Renal pelvis (tissue), 4 donors: ENCODE data around the gene PPP1R11. TPM values are rescaled to one million over a fixed set of nuclear protein-coding genes. Genes with fewer than 3 reads are reported as not detected.

Source experiments
- DNase-seq: peaks from one replicate; pipeline ENCODE4 v3.0.0-alpha.2; 2013
- polyA plus RNA-seq, 3 donors: library from polyadenylated mRNA; unstranded; fragments of 120-200 nt; gene quantifications; one replicate each; pipeline ENCODE4 v1.2.1, GENCODE V29; 2013; ENCODE audit not compliant: insufficient read length in 3 of 3

The PPP1R11 gene
- polyA plus RNA-seq, 3 donors: 60.5 to 63.7 (median 62.6) TPM

DNA sequence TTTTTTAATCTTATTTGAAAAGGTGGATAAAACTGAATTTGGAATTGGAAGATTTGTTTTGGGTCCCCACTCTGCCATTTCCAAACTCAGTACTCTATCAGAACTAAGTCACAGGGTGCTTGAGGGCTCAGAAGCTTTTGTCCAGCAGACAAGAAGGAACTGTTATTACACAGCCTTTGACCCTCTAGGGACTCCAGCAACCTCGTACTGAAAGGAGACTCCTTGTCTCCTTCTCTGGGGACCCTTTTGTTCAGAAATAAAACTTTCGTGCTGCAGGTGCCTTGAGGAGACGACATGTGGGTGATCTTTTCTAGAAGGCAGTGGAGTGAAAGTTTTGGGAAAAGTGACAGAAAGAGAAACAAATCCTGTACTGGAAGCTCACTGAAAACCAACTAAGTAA, 13.3 kb upstream of the PPP1R11 start:
- no peak for DNase-seq

DNA sequence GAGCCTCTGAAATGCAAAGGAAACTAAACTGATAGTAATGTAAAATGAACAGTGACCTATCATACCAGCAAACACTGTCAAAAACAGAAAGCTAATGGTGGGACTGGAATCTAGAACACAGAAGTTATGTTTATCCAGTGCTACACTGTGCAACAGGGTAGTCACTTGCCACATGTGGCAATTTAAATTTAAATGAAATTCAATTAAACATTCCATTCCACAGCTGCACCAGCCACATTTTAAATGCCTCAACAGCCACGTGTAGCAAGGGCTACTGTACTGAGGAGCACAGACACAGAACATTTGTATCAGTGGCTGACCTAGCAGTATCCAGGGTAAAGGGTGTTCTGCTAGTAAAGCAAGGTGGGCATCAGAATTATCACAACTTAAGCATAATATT, 11.5 kb upstream of the PPP1R11 start:
- no peak for DNase-seq

DNA sequence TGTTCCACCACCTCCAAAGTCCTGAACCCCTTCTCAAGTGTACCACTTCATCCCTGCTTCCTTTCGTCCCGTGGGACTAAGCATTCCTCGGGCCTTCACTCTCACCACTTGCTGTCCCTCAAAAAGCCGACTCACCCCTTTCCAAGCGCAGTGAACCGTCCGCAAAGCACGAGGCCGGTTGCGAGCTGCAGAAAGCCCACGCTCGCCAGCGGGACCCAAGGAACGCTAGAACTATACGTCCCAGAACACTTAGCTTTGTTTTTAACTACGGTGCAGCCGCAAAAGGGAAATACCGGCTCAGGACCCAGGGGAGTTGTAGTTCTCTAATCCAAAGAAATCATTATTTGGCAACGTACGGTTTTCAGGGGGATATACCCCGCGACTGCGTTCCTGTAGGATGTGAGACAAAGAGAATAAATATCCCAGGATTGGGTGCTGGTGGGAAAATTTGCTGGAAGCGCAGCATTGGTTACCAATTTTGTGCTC, 6.3 kb upstream of the PPP1R11 start:
- DNase-seq: no peak

DNA sequence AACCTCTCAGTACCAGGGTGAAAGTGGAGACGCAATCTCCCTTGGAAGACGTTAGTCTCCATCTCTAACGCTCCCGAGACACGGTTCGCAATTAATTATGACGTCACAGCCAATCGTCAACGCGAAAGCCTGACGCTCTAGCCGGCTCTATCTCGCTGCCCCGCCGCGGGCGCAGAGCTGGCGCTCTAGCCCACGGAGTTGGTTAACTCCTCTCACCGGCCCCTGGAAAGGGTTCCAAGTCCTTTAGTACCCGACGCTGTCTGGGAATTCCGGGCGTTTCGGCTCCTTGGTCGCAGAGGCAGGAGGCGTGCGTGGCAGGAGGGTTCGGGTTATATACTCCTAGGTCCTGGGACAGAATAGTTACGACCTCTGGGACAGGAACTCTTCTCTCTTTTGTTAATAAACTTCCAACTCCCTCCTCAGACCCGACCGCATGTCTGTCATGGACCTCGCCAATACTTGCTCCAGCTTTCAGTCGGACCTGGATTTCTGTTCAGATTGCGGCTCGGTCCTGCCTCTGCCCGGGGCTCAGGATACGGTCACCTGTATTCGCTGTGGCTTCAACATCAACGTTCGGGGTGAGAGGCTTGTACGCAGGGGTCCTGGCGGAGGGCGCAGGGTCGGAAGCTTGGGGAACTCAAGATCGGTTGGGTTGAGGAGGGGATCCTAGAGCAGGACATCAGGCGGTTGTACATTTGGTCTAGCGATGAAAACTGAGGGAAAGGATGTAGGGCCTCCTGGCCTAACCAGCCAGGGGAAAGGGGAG, 5.7 kb upstream of the PPP1R11 start, which contains the start of gene POLR1H:
Gene POLR1H (plus strand): TSS at position 174 of the 766 bp plus-strand sequence. CDS start 260 bp downstream, at position 434.
- DNase-seq: peak; percentile 98

DNA sequence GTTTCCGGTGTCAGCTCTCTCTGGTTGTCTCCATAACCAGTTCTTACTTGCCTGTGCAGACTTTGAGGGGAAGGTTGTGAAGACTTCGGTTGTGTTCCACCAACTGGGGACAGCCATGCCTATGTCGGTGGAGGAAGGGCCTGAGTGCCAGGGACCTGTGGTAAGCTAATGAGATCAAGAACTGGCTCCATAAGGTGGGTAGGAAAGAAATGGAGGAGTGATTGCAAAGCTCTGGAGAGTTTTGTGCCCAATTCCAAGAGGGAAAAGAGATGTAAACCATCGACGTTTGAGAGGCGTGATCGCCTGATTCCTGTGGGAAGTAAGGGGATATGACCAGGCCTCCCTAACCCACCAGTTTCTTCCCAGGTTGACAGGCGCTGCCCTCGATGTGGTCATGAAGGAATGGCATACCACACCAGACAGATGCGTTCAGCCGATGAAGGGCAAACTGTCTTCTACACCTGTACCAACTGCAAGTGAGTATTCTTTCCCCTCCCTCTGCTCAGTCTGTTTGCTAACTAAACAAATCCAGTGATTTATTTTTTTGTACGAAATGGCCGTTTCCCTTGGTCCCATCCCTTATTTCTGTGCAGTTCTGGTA, 5.0 kb upstream of the PPP1R11 start:
- no peak for DNase-seq

DNA sequence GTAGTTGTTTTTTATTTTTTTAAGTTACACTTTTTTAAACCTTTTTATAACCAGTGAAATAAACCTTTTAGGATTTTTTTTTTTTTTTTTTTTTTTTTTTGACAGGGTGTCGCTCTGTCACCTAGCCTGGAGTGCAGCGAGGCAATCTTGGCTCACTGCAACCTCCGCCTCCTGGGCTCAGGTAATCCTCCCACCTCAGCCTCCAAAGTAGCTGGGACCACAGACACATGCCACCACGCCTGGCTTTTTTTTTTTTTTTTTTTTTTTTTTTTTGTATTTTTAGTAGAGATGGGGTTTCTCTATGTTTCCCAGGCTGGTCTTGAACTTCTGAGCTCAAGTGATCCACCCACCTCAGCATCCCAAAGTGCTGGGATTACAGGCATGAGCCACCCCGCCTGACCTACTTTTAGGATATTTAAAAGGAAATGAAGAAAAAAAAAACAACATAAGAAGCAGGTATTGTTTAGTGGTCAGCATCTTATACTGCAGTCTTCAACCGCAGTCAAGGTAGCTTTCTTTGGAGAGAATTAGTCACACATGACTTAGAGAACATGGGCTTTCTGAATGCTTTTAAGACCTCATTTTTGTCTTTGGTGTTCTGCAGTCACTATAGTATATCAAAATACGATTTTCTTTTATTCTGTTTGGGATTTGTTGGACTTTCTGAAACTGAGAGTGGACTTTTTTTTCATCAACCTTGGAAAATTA, 4.4 kb upstream of the PPP1R11 start:
- no peak for DNase-seq

DNA sequence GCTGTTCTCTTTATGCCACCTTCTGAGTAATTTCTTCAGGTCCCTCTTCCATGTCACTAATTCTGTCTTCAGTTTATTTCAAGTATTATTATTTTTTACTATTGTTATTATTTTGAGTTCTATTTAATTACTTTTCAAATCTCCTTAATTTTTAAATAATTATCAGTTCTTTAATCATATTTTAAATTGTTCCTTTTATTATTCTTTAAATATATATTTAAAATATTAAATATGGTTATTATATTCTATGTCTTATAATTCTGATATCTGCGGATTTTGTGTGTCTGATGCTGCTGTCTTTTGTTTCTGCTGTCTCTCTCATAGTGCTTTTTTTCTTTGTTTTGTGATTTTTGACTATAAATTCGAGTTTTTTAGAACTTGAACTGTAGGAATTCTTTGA, 3.7 kb upstream of the PPP1R11 start:
- no peak for DNase-seq

DNA sequence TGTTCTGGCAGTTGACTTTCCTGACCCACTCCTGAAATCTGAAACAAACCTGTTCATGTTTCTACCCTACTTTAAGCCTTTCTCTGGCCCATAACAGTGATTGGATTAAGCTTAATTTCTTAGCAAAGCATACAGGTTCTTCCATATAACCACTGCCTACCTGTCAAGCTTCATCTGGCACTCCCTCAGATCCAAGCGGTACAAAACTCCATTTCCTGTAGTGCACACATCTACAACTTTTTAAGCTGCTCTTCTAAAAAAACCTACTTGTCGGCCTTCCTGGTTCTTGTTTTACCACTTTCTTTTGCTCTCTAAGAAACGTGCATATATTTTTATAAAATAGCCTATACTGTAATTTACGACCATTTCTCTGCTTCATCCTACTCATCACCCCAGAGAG, 916 bp upstream of the PPP1R11 start:
- no peak for DNase-seq

DNA sequence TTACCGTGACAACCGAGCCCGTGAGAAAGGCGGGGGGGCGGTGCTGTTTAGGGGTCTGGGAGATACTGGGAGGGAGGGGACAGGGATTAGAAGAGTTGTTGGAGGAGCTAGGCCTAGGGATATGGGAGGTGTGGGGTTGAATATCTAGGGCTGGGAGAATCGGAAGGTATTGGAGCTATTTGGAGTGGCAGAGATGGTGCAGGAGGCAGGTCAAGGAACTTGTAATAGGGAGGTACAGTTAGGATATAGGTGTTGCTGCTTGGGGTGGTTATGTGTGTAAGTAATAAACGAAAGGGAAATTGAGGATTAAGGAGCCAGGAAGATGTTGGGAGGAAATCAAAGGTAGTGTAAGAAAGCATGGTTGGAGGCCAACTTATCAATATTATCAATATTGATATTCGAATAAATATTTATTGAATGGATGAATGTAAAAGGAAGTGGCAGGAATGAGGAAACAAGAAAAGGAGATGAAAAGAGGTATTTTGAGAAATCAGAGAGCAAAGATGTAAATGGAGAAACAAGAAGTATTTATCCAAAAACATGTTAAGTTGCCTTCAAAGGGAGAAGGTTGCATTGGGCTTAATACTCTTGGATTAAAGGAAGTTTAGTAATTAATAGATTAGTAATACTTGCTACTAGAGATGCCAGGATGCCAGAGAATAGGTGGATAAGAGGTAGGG, 602 bp downstream of the PPP1R11 start:
- peak; percentile 89 for DNase-seq

DNA sequence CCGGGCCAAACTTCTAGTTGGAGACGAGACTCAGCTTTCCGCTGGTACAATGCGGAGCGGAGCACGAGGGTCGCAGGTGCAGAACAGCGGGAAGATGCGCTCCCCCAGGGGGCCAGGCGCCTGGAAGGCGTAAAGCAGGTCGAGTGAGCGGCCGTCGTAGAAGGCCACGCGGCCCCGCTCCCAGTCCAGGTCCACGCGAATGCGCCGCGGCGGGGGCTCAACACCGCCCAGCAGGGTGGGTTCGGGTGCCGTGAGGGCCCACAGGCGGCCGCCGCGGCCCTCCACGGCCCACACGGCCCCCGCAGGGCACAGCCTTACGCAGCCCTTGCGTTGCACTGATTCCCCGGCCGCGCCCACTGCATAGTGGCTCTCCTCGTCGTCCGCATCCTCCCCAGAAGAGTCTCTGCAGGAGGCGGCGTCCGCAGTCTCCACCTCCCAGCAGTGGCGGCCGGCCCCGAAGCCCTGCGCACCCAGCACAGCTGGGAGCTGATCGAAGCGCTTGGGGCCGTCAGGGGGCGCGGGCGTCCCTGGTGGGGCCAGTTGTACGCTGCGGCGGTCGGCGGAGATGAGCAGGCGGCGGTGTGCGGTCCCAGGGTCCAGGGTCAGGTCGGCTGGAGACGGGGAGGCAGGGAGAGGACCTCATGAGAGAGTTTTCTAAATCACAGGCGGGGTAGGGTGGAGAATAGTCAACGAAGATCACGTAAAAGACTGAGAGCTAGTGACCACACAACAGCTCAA, 4.3 kb downstream of the PPP1R11 start:
- no peak for DNase-seq

DNA sequence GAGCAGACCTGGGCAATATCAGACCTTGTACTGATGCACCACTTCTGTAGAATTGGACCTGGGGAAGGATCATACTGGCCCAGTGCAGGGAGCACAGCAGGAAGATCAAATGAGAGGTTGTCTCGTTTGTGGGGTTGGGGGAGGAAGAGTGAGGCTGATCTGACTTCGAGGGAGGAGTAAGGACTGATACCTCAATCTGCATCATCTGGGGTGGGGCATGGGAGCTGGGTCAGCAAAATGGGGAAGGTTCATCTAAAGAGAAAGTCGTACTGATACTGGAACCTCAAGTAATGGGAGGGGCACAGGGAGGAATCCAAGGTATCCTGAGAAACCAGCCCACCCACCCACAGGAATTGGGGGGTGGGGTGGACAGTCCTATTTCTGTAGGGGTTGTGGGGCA, 4.9 kb downstream of the PPP1R11 start:
- no peak for DNase-seq

DNA sequence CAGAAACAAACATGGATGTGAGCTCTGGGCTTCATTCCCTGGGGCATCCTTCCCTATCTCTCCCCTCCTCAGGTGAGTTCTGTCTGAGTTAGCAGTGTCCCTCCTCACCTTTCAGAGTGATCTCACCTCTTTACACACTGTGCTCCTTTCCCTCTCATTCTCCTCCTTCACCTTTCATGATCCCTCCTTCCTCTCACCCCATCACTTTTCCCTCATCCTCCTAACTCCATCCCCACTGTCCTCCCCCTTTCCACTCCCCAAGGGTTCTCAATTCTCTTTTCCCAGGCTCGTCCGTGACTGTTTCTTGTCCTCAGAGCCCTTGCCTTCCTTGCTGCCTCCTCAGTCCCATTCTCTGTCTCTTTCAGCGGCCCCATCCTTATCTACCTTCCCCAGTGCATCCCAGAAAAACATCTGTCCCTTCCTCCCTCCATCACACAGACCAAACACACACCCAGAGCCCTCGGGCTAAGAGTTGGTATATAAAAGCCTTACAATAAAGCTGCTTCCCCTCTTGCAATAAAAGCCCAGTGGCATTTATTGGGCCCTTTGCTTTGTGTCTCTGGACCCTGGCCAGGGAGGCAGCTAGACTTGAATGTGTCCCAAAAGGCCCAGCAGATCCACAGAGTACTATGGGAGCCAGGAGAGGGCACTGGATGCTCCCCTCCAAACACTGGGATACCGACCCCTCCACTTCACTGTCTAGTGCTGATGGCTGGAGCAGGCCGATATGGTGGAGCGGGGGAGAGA, 6.7 kb downstream of the PPP1R11 start:
- DNase-seq: no peak

DNA sequence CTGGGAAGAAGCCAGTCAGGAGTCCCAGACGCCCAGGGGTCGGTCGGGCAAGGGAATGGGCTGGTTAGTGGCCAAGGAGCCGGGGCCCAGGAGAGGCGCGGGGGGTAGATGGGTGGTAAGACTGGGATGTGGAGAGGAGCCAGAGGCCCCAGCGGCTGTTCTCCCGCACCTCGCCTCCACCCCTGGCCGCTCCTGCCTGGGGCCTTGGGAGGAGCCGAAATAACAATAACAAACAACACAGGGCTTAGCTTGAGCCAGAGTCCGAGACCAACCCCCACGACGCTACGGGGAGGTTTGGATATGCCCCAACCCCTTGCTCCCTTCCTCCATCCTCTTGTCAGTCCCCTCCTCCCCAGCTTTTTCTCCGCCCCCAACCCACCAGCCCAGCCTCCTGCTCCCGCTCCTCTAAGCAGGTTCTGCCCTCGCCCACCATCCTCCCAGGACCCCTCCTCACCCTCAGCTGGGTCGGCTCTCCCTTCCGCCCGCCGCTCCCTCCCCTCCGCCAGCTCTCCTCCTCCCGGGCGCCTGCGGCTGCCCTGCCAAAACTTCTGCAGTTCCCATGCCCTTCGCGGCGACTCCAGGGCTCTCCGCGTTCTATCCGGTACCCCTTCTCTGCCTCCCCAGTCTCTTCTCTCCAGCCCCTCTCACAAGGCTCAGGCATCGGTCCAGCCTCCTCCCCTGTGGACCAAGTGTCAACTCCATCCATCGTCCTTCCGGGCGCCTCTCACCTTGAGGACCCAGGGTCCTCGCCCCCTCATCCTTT, 7.5 kb downstream of the PPP1R11 start:
- DNase-seq: no peak

DNA sequence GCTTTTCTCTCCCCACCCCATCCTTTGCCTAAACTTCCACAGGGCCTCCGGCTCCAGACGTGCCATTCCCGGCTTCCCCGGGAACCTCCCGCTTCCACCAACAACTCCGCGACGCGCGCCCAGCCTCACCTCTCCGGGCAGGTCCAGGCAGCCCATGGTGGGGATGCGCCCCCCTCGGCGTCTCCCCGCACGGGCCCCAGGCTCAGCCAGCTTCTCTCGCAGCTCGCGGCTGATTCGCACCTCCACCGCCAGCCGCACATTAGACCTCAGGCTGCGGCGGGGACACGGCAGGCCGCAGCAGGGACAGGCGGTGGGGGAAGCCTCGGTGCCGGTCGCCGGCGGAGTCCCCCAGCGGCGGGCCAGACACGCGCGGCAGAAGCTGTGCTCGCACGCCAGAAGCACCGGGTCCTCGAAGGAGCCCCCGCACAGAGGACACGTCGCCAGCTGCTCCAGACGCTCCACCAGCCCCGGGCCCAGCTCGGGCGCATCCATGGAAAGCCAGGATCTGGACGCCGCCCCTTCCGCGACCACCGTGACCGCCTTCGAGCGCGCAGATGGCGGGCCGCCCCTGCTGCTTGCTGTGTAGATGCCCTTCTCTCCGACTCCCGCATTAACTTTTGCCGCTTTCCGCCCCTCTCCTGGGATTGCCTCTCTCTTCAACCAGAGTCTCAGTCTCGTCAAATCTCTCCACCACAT, 8.2 kb downstream of the PPP1R11 start, which contains the start of gene RNF39:
Gene RNF39 (minus strand): TSS at position 676 of the 696 bp plus-strand sequence. CDS start 184 bp downstream, at position 492.
- DNase-seq: no peak

DNA sequence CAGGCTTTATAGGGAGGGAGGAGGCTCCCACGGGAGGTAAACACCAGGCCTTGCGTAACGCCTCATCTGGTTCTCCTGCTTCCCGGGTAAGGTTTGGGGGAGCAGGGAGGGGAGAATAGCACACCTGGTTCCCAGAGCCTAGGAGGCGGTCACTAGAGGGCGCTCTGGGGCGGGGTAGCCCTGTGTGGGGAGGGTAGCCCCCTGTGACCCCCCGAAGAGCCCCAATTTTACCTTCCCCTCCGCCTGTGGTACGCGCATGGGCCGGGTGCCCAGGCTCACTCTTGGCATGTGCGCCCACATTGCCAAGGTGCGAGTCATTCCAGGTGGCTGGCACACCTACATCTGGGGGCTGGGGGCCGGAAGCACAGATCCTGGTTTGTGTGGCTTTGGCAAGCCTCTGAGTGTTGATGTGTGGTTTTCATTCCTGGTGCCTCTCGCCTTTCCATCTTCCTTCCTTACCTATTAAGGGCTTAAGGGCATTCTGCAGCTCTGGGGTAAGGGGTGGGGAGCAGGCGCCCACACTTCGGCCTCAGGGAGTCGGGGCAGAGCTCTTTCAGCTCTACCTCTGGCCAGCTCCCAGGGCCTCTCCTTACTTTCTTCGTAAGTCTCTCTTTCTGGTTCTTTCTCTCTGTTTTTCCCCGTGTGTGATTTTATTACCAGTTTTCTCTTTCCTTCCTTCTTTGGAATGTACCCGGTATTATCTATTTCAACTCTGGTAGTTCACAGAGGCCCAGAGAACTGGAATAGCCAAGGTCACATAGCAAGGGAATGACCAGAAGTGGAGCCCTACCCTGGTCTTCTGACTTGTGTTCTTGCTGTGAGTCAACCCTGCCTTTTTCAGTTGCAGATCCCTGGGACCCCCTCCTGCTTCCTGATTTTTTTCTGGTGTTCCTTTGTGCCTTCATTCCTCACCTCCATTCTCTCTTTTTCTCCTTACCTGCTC, 9.1 kb downstream of the PPP1R11 start:
- DNase-seq: no peak

DNA sequence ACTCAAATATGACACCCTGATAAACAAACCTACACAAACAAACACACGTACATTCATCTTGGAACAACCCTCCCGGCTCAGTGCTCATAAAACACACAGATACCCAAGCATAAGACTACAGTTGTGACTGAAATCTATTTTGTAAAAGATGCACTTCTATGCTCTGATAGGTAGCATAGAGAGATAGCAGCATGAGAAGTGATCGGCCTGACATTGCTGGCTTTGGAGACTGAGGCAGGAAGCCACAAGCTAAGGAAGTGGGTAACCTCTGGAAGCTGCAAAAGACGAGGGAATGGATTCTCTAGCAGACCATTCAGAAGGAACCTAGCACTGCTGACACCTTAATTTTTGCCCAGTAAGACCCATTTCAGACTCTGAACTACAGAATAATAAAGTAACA, 10.2 kb downstream of the PPP1R11 start:
- no peak for DNase-seq

DNA sequence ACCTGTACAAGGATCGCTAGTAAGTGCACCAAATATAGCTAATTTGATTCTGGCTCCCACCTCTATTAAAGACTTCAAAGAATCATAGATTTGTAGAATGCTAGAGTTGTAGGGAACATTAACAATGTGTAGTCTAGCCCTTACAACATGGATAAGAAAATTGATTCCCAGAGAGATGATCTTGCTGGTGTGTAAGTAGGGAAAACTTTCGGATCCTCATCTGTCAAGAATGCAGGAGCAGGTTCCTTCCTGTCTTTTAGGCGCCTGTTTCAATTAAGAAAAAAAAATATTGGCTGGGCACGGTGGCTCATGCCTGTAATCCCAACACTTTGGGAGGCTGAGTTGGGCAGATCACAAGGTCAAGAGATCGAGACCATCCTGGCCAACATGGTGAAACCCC, 20.9 kb downstream of the PPP1R11 start:
- no peak for DNase-seq
